K562 (cell line): Measurements from ENCODE around the gene MRRF. TPM values are rescaled to one million over a fixed set of nuclear protein-coding genes. Genes with fewer than 3 reads are reported as not detected.
A peak's percentile ranks its signal among the peaks of the same experiment; 100 is the strongest.

ENCODE experiments used
- ATAC-seq: fragments of 200-7000 bp; cut with Tn5 transposase; 3 replicates; pipeline ENCODE4 v1.9.1; 2020; ENCODE audit warnings: moderate library complexity
- BruUV-seq: library from RNA; stranded (reverse); fragments of 400-500 nt; replicated peaks from 2 replicates; lab custom pipeline; 2021; lab: Mats Ljungman, UMichigan
- CTCF ChIA-PET: fragments of 300-600 bp; formaldehyde crosslinking; extraction: SDS; loops from one replicate; lab custom pipeline; 2021; ENCODE audit warnings: low intra/inter-chr PET ratio; lab: Yijun Ruan, JAX
- POLR2A ChIA-PET: fragments of 300-600, 350-650 bp; sonication (Branson Sonifier 250); formaldehyde crosslinking; extraction: SDS; loops from one replicate; lab custom pipeline; 2021; ENCODE audit warnings: antibody characterized with exemption, inconsistent platforms; lab: Yijun Ruan, JAX
- DNase-seq, 4 experiments: peaks; one replicate each; pipeline versions ENCODE4 v3.0.0 to v3.0.0-alpha.2; 2011 to 2018; ENCODE audit warnings: low spot score in 3 of 4, mixed read lengths in 3 of 4; ENCODE audit errors: extremely low read depth in 1 of 4
- FAIRE-seq: peaks from 2 replicates; lab custom pipeline; 2011; peaks lifted over from hg19 to GRCh38; lab: Jason Lieb, UNC
- H2AFZ ChIP-seq: 2 replicates; pipeline ENCODE4 v1.6.0; 2011; ENCODE audit warnings: low read depth, low read length, control low read depth, inconsistent platforms
- H3K27ac ChIP-seq: fragments of 200-600 bp; 3 replicates; pipeline ENCODE4 v1.8.0; 2011; ENCODE audit warnings: low read depth, mild to moderate bottlenecking, control low read depth, inconsistent platforms, low read length, moderate library complexity, mixed read lengths; ENCODE audit errors: extremely low read depth
- H3K27me3 ChIP-seq, 2 experiments: fragments of 300-600 bp in 1 of 2; 2 replicates in 1 of 2; 3 replicates in 1 of 2; pipeline versions ENCODE4 v1.6.0 to v1.8.0; 2011; ENCODE audit warnings: inconsistent platforms in 2 of 2, low read length in 2 of 2, mild to moderate bottlenecking in 1 of 2, mixed read lengths in 1 of 2, moderate library complexity in 1 of 2; ENCODE audit not compliant: control insufficient read depth in 2 of 2, insufficient read depth in 2 of 2
- H3K36me3 ChIP-seq: fragments of 300-600 bp; 3 replicates; pipeline ENCODE4 v1.8.0; 2011; ENCODE audit warnings: mild to moderate bottlenecking, low read length, inconsistent platforms; ENCODE audit not compliant: control insufficient read depth, insufficient read depth
- H3K4me1 ChIP-seq, 2 experiments: fragments of 200-600 bp in 1 of 2; replicated peaks in 1 of 2; 2 replicates in 1 of 2; 3 replicates in 1 of 2; pipeline versions ENCODE4 v1.5.1 to v1.8.0; 2011; ENCODE audit warnings: inconsistent platforms in 2 of 2, low read length in 2 of 2, mild to moderate bottlenecking in 1 of 2, mixed read lengths in 1 of 2, moderate library complexity in 1 of 2; ENCODE audit not compliant: control insufficient read depth in 2 of 2, insufficient read depth in 2 of 2
- H3K4me2 ChIP-seq: 2 replicates; pipeline ENCODE4 v1.6.1; 2011; ENCODE audit warnings: low read length, control low read depth, inconsistent platforms, mixed read lengths; ENCODE audit not compliant: insufficient read depth
- H3K4me3 ChIP-seq: fragments of 200-600 bp; sonication (generic), shearing (Covaris generic); 2 replicates; pipeline ENCODE4 v1.5.1; 2016; ENCODE audit warnings: control low read depth, inconsistent platforms
- H3K79me2 ChIP-seq: fragments of 200-600 bp; 3 replicates; pipeline ENCODE4 v1.8.0; 2011; ENCODE audit warnings: low read length, inconsistent platforms; ENCODE audit not compliant: control insufficient read depth, insufficient read depth
- H3K9ac ChIP-seq, 2 experiments: 2 replicates each; pipeline versions ENCODE4 v1.6.0 to v1.6.1; 2011; ENCODE audit warnings: low read depth in 2 of 2, low read length in 2 of 2, control low read depth in 1 of 2, inconsistent platforms in 1 of 2, mild to moderate bottlenecking in 1 of 2, mixed read lengths in 1 of 2; ENCODE audit not compliant: insufficient read depth in 1 of 2
- H3K9me1 ChIP-seq: one replicate; pipeline ENCODE4 v1.6.0; 2011; ENCODE audit warnings: inconsistent platforms, mild to moderate bottlenecking, low read length, moderate library complexity; ENCODE audit not compliant: control insufficient read depth, insufficient read depth
- H3K9me3 ChIP-seq: replicated peaks from 2 replicates; pipeline ENCODE4 v1.5.1; 2011; ENCODE audit warnings: low read depth, low read length, inconsistent platforms; ENCODE audit not compliant: control insufficient read depth, insufficient read depth
- H4K20me1 ChIP-seq: replicated peaks from 2 replicates; pipeline ENCODE4 v1.6.1; 2011; ENCODE audit warnings: low read length, inconsistent platforms, mixed read lengths; ENCODE audit not compliant: control insufficient read depth, insufficient read depth
- DDX20 ChIP-seq: fragments of 450-650 bp; IDR thresholded peaks from 2 replicates; pipeline ENCODE4 v1.6.1; 2016; ENCODE audit warnings: missing genetic modification characterization, low read depth, mild to moderate bottlenecking, missing compliant biosample characterization, moderate library complexity
- KHSRP ChIP-seq: fragments of 450-650 bp; IDR thresholded peaks from 2 replicates; pipeline ENCODE4 v1.6.1; 2017
- NONO ChIP-seq, 2 experiments: fragments of 200-400 bp in 1 of 2; fragments of 450-650 bp in 1 of 2; formaldehyde crosslinking in 1 of 2; IDR thresholded peaks; 2 replicates each; pipeline ENCODE4 v1.6.1; 2017; ENCODE audit warnings: low read depth in 2 of 2, mild to moderate bottlenecking in 2 of 2, moderate library complexity in 2 of 2, low read length in 1 of 2
- POLR2G ChIP-seq: fragments of 200-400 bp; formaldehyde crosslinking; IDR thresholded peaks from 2 replicates; pipeline ENCODE4 v1.6.1; 2017; ENCODE audit warnings: low read depth, mild to moderate bottlenecking, antibody characterized with exemption, low read length, moderate library complexity
- POLR2H ChIP-seq: IDR thresholded peaks from 2 replicates; pipeline ENCODE4 v1.6.1; 2016; ENCODE audit warnings: missing genetic modification characterization, low read depth, mild to moderate bottlenecking, control low read depth, missing compliant biosample characterization, moderate library complexity
- RNF2 ChIP-seq: sonication (generic); IDR thresholded peaks from 2 replicates; pipeline ENCODE4 v1.6.1; 2016
- TAF7 ChIP-seq: fragments of 450-650 bp; IDR thresholded peaks from 2 replicates; pipeline ENCODE4 v1.6.1; 2016; ENCODE audit warnings: missing genetic modification characterization, missing compliant biosample characterization
- ZNF41 ChIP-seq: fragments of 250-450 bp; sonication (Bioruptor Pico); conservative IDR thresholded peaks from 2 replicates; pipeline ENCODE4 v1.4.0; 2020; ENCODE audit warnings: mild to moderate bottlenecking
- WGBS: fragments of 100-300 bp; shearing (Covaris generic); methylation state at CpG from one replicate; pipeline ENCODE4 v1.1.6; 2016; ENCODE audit warnings: low coverage, mixed read lengths; ENCODE audit not compliant: insufficient coverage; ENCODE audit errors: missing lambda C conversion rate; 5-methylcytosine and 5-hydroxymethylcytosine counted together
- in situ Hi-C: fragments of 300-500 bp; cut with MboI; formaldehyde crosslinking; loops from 4 replicates; pipeline ENCODE4 v1.15.0; 2018; ENCODE audit warnings: inconsistent platforms, mixed read lengths
- intact Hi-C: fragments of 100-400 bp; cut with micrococcal nuclease; formaldehyde crosslinking; loops from 2 replicates; pipeline ENCODE4 v1.14.2; 2022
- polyA plus RNA-seq, 8 experiments: library from polyadenylated mRNA; depleted of rRNA in 4 of 8; stranded (reverse) in 5 of 8; unstranded in 3 of 8; fragments of >200 nt; fragmentation: Nextera tagmentation in 2 of 8; fragmentation: Illumina TruSeq in 1 of 8; extraction: Ambion mirVana in 2 of 8; extraction: Trizol in 1 of 8; gene quantifications; 2 replicates each; pipeline versions ENCODE4 v1.2.1 to v1.2.3, GENCODE V29; 2011 to 2014; ENCODE audit warnings: inconsistent platforms in 1 of 8, missing spikeins in 1 of 8
- total RNA-seq, 7 experiments: library from RNA; depleted of rRNA in 6 of 7; stranded (reverse); fragments of >200 nt in 6 of 7; fragmentation: Illumina TruSeq in 2 of 7; extraction: Trizol in 2 of 7; gene quantifications; 2 replicates each; pipeline versions ENCODE4 v1.2.1 to v1.2.3, GENCODE V29; 2011 to 2021; ENCODE audit warnings: low replicate concordance in 1 of 7
- TF ChIP-seq, protein P1 (sequence below): fragments of 450-650 bp; formaldehyde crosslinking; IDR thresholded peaks from 2 replicates; pipeline ENCODE4 v1.4.0; 2020; ENCODE audit warnings: mild to moderate bottlenecking, mixed read lengths
- TF ChIP-seq, protein P2 (sequence below): fragments of 200-600 bp; sonication (generic); IDR thresholded peaks from one replicate; pipeline ENCODE4 v1.6.1; 2012; ENCODE audit warnings: mild to moderate bottlenecking, low read depth, low read length, inconsistent platforms

MRRF gene
- total and polyA plus RNA-seq, 9 of the 15 experiments (the other 6 are each of a cell fraction or from before 2014, with no cell fraction given) = 55.0 to 105 (median 81.2) TPM

DNA sequence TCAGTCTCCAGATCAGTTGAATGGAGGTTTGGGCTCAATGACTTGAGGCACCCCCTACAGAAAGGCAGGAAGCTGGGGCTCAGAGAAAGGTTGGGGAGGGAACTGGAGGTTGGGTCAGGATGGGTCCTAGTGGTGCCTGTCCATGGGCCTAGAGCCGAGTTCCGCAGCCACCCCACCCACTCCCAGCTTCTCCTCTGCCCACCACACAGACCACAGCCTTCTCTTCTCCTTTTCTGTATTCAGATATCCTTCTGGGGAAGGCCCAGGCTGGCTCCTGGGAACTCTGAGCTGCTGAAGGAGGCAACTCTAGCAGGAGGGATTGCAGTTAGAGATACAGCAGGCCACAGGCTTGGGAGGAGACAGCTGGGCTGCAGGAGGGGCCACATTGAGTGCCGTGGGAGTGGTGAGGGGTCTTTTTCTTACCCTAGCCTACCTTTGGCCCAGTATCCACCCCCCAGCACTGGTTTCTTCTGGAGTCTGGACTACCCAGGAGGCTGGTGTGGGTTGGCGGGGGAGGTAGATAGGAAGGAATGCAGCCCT, 90.7 kb downstream of the MRRF start:
- Histone ChIP-seq H3K27ac (no peak overlapping the region), H3K9me3 (no peaks in the 10 kb centered on the region; the same call in 1 of the 2 replicates), H3K4me2 (no peak overlapping the region), H2AFZ (no peak overlapping the region), H3K36me3 (no peaks in the 10 kb centered on the region), H3K27me3 (0 out of 5 replicates have a peak, but pooled peaks cover 0 to 2% of the 10 kb centered on the region in 2 experiments), H3K4me3 (no peak overlapping the region), H4K20me1 (no peaks in the 10 kb centered on the region; the same call in 1 of the 2 replicates), H3K9ac (peak overlapping the region in 1 of 2 experiments; percentile 21; a peak in 1 of 4 replicates), H3K79me2 (no peaks in the 10 kb centered on the region), H3K4me1 (no peaks in the 10 kb centered on the region), H3K9me1 (no peaks in the 10 kb centered on the region)
- DNase-seq (no peak), ATAC-seq (no peak), FAIRE-seq (no peak)
- WGBS = 19% methylated on average over 4 of the region's 4 CpGs
- ChIA-PET POLR2A (no interaction called here), CTCF (no interaction called here)
- BruUV-seq = no TSS peak
- intact Hi-C loops (no loop called here), in situ Hi-C loops (no loop called here)
- TF ChIP-seq RNF2 = no peak
- TF ChIP-seq DDX20 (tag) = no peak
- TF ChIP-seq ZNF41 (CRISPR knock-in tag) = no peak
- no peak for TF ChIP-seq KHSRP
- no peak for TF ChIP-seq POLR2G
- TF ChIP-seq NONO (IDR thresholded peaks at IDR 0.05; ENCODE audit: low read depth in 2 of 2, low read length in 1 of 2) = no peak
- TF ChIP-seq, protein P1, sequence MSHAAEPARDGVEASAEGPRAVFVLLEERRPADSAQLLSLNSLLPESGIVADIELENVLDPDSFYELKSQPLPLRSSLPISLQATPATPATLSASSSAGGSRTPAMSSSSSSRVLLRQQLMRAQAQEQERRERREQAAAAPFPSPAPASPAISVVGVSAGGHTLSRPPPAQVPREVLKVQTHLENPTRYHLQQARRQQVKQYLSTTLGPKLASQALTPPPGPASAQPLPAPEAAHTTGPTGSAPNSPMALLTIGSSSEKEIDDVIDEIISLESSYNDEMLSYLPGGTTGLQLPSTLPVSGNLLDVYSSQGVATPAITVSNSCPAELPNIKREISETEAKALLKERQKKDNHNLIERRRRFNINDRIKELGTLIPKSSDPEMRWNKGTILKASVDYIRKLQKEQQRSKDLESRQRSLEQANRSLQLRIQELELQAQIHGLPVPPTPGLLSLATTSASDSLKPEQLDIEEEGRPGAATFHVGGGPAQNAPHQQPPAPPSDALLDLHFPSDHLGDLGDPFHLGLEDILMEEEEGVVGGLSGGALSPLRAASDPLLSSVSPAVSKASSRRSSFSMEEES (CRISPR knock-in tag) = no peak
- TF ChIP-seq POLR2H (tag) = no peak
- TF ChIP-seq TAF7 (tag) = no peak
- TF ChIP-seq, protein P2, sequence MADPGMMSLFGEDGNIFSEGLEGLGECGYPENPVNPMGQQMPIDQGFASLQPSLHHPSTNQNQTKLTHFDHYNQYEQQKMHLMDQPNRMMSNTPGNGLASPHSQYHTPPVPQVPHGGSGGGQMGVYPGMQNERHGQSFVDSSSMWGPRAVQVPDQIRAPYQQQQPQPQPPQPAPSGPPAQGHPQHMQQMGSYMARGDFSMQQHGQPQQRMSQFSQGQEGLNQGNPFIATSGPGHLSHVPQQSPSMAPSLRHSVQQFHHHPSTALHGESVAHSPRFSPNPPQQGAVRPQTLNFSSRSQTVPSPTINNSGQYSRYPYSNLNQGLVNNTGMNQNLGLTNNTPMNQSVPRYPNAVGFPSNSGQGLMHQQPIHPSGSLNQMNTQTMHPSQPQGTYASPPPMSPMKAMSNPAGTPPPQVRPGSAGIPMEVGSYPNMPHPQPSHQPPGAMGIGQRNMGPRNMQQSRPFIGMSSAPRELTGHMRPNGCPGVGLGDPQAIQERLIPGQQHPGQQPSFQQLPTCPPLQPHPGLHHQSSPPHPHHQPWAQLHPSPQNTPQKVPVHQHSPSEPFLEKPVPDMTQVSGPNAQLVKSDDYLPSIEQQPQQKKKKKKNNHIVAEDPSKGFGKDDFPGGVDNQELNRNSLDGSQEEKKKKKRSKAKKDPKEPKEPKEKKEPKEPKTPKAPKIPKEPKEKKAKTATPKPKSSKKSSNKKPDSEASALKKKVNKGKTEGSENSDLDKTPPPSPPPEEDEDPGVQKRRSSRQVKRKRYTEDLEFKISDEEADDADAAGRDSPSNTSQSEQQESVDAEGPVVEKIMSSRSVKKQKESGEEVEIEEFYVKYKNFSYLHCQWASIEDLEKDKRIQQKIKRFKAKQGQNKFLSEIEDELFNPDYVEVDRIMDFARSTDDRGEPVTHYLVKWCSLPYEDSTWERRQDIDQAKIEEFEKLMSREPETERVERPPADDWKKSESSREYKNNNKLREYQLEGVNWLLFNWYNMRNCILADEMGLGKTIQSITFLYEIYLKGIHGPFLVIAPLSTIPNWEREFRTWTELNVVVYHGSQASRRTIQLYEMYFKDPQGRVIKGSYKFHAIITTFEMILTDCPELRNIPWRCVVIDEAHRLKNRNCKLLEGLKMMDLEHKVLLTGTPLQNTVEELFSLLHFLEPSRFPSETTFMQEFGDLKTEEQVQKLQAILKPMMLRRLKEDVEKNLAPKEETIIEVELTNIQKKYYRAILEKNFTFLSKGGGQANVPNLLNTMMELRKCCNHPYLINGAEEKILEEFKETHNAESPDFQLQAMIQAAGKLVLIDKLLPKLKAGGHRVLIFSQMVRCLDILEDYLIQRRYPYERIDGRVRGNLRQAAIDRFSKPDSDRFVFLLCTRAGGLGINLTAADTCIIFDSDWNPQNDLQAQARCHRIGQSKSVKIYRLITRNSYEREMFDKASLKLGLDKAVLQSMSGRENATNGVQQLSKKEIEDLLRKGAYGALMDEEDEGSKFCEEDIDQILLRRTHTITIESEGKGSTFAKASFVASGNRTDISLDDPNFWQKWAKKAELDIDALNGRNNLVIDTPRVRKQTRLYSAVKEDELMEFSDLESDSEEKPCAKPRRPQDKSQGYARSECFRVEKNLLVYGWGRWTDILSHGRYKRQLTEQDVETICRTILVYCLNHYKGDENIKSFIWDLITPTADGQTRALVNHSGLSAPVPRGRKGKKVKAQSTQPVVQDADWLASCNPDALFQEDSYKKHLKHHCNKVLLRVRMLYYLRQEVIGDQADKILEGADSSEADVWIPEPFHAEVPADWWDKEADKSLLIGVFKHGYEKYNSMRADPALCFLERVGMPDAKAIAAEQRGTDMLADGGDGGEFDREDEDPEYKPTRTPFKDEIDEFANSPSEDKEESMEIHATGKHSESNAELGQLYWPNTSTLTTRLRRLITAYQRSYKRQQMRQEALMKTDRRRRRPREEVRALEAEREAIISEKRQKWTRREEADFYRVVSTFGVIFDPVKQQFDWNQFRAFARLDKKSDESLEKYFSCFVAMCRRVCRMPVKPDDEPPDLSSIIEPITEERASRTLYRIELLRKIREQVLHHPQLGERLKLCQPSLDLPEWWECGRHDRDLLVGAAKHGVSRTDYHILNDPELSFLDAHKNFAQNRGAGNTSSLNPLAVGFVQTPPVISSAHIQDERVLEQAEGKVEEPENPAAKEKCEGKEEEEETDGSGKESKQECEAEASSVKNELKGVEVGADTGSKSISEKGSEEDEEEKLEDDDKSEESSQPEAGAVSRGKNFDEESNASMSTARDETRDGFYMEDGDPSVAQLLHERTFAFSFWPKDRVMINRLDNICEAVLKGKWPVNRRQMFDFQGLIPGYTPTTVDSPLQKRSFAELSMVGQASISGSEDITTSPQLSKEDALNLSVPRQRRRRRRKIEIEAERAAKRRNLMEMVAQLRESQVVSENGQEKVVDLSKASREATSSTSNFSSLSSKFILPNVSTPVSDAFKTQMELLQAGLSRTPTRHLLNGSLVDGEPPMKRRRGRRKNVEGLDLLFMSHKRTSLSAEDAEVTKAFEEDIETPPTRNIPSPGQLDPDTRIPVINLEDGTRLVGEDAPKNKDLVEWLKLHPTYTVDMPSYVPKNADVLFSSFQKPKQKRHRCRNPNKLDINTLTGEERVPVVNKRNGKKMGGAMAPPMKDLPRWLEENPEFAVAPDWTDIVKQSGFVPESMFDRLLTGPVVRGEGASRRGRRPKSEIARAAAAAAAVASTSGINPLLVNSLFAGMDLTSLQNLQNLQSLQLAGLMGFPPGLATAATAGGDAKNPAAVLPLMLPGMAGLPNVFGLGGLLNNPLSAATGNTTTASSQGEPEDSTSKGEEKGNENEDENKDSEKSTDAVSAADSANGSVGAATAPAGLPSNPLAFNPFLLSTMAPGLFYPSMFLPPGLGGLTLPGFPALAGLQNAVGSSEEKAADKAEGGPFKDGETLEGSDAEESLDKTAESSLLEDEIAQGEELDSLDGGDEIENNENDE = no peak
